Panc1 (cell line): ENCODE measurements around the gene IL17B. TPM values are rescaled to one million over a fixed set of nuclear protein-coding genes. Genes with fewer than 3 reads are reported as not detected.

Source experiments
- ATAC-seq: fragments of 200-7000 bp; cut with Tn5 transposase; 2 replicates; pipeline ENCODE4 v1.9.1; 2020; ENCODE audit warnings: mild to moderate bottlenecking, moderate library complexity
- Bru-seq: library from RNA; stranded (reverse); fragments of 400-500 nt; gene quantifications from one replicate; lab custom pipeline; 2021; lab: Mats Ljungman, UMichigan
- BruChase-seq, 2 experiments: library from RNA; stranded (reverse); fragments of 400-500 nt; gene quantifications; one replicate each; lab custom pipeline; 2021; lab: Mats Ljungman, UMichigan
- BruUV-seq: library from RNA; stranded (reverse); fragments of 400-500 nt; replicated peaks from 2 replicates; lab custom pipeline; 2021; lab: Mats Ljungman, UMichigan
- CTCF ChIA-PET: fragments of 300-600 bp; sonication (Branson Sonifier 250); formaldehyde crosslinking; loops from one replicate; lab custom pipeline; 2022; ENCODE audit warnings: antibody characterized with exemption; lab: Charles Lee
- POLR2A ChIA-PET: fragments of 300-600 bp; sonication (Branson Sonifier 250); formaldehyde crosslinking; loops from one replicate; lab custom pipeline; 2022; ENCODE audit warnings: antibody characterized with exemption; lab: Charles Lee
- DNase-seq: peaks from one replicate; pipeline ENCODE4 v3.0.0-alpha.2; 2010; ENCODE audit warnings: low read depth, low spot score
- H3K27ac ChIP-seq: 2 replicates; pipeline ENCODE4 v1.5.1; 2011; ENCODE audit warnings: mild to moderate bottlenecking, low read length, inconsistent platforms
- H3K27me3 ChIP-seq: fragments of 200-500 bp; sonication (Bioruptor generic); 2 replicates; pipeline ENCODE4 v1.6.0; 2014; ENCODE audit warnings: low read length, inconsistent platforms; ENCODE audit not compliant: control insufficient read depth, insufficient read depth
- H3K36me3 ChIP-seq: fragments of 200-500 bp; sonication (Bioruptor generic); 2 replicates; pipeline ENCODE4 v1.5.1; 2014; ENCODE audit warnings: inconsistent platforms, mild to moderate bottlenecking, low read length, moderate library complexity; ENCODE audit not compliant: control insufficient read depth, insufficient read depth
- H3K4me1 ChIP-seq: 2 replicates; pipeline ENCODE4 v1.5.1; 2011; ENCODE audit warnings: inconsistent platforms, mild to moderate bottlenecking, low read length, moderate library complexity; ENCODE audit not compliant: control insufficient read depth, insufficient read depth
- H3K4me3 ChIP-seq, 2 experiments: 2 replicates each; pipeline ENCODE4 v1.5.1; 2011 to 2012; ENCODE audit warnings: low read depth in 2 of 2, low read length in 2 of 2, mild to moderate bottlenecking in 2 of 2, inconsistent platforms in 1 of 2, moderate library complexity in 1 of 2
- H3K9me3 ChIP-seq: fragments of 200-500 bp; sonication (Bioruptor generic); 2 replicates; pipeline ENCODE4 v1.5.1; 2014; ENCODE audit warnings: low read depth, mild to moderate bottlenecking, inconsistent platforms, low read length, moderate library complexity; ENCODE audit not compliant: control insufficient read depth, insufficient read depth
- POLR2AphosphoS5 ChIP-seq: IDR thresholded peaks from 2 replicates; pipeline ENCODE4 v1.6.1; 2012; ENCODE audit warnings: mild to moderate bottlenecking, low read depth, low read length, moderate library complexity
- SIN3A ChIP-seq: IDR thresholded peaks from 2 replicates; pipeline ENCODE4 v1.6.1; 2012; ENCODE audit warnings: low read depth, mild to moderate bottlenecking, low read length, moderate library complexity, borderline replicate concordance; ENCODE audit not compliant: insufficient read depth
- TCF7L2 ChIP-seq: IDR thresholded peaks from 2 replicates; pipeline ENCODE4 v1.6.1; 2011; ENCODE audit warnings: mild to moderate bottlenecking, low read depth, low read length, inconsistent platforms
- in situ Hi-C: cut with HindIII; loops from 2 replicates; pipeline ENCODE4 v1.10.0; 2016; ENCODE audit warnings: low sequenced_read_pairs, low pct_unique_long_range_greater_than_20kb
- intact Hi-C: fragments of 100-400 bp; cut with micrococcal nuclease; formaldehyde crosslinking; loops from one replicate; pipeline ENCODE4 v1.10.0; 2022; ENCODE audit not compliant: unreplicated experiment
- long read RNA-seq: library from polyadenylated mRNA; unstranded; transcript quantifications from one replicate; pipeline ENCODE4 v2.0.0, GENCODE V29; 2021; ENCODE audit not compliant: unreplicated experiment
- polyA plus RNA-seq: library from polyadenylated mRNA; unstranded; fragments of >200 nt; gene quantifications from one replicate; pipeline ENCODE4 v1.2.1, GENCODE V29; 2012; ENCODE audit warnings: missing spikeins; ENCODE audit not compliant: insufficient read length
- total RNA-seq: library from RNA; stranded (reverse); gene quantifications from one replicate; pipeline ENCODE4 v1.2.1, GENCODE V29; 2021; ENCODE audit not compliant: unreplicated experiment
- TF ChIP-seq, protein P1 (sequence below): fragments of 450-650 bp; IDR thresholded peaks from 2 replicates; pipeline ENCODE4 v1.5.1; 2017; ENCODE audit warnings: mild to moderate bottlenecking
- TF ChIP-seq, protein P2 (sequence below), 2 experiments: IDR thresholded peaks; 2 replicates each; pipeline ENCODE4 v1.6.1; 2011 to 2012; ENCODE audit warnings: low read depth in 2 of 2, control low read depth in 1 of 2, low read length in 1 of 2, mild to moderate bottlenecking in 1 of 2, moderate library complexity in 1 of 2; ENCODE audit not compliant: insufficient read depth in 1 of 2

The IL17B gene, protein sequence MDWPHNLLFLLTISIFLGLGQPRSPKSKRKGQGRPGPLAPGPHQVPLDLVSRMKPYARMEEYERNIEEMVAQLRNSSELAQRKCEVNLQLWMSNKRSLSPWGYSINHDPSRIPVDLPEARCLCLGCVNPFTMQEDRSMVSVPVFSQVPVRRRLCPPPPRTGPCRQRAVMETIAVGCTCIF
- total RNA-seq: not detected
- not detected for polyA plus RNA-seq
- not detected for Bru-seq, nascent RNA
- BruChase-seq, experiment 1, labeled RNA remaining after a 2-hour chase: percentile 12 among the genes with signal in this experiment
- not detected for BruChase-seq, experiment 2, labeled RNA remaining after a 6-hour chase
- long read RNA-seq, partial matches to known transcripts: 0 of 1 reads
- long read RNA-seq, other reads (novel, unspliced or antisense): 1 of 1 reads

DNA sequence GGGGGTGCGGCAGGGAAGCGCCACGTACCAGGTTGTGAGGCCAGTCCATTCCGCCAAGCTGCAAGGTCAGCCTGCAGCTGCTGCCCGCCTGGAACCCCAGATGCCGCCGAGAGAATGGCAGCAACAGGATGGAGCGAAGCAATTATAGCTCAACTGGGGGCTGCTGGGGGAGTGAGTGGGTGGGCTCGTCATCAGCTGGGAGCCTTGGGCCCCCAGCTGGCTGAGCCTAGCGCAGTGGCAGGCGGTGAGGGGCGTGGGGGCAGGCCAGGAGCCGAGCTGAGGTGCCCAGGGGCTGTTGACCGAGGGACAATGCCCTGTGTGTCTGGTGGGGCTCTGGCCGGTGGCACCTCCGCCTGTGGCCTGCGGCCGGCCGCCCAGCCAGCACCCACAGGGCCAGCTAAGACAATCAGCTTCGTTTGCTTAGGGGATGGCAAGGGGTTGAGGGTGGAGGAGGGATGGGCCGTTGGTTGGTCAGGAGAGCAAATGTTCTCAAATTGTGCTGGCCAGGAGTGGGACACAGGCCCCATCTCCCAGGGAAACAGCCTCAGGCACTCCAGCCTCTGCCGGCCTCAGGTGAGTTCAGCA is at the start of gene IL17B:
Gene IL17B (minus strand): TSS at position 116 of the 585 bp plus-strand sequence. CDS start 67 bp downstream, at position 49.
- no peak for DNase-seq
- in situ Hi-C loops: no loop called here
- Histone ChIP-seq H3K4me1 (0 out of 2 replicates have a peak, but pooled peaks cover 3% of the 10 kb centered on the region), H3K36me3 (no peaks in the 10 kb centered on the region), H3K27me3 (no peaks in the 10 kb centered on the region), H3K27ac (no peak within 1 kb of the TSS), H3K9me3 (no peaks in the 10 kb centered on the region), H3K4me3 (no peak within 1 kb of the TSS)
- TF ChIP-seq SIN3A (no peak), POLR2AphosphoS5 (no peak), TCF7L2 (no peak)
- TF ChIP-seq, protein P1, sequence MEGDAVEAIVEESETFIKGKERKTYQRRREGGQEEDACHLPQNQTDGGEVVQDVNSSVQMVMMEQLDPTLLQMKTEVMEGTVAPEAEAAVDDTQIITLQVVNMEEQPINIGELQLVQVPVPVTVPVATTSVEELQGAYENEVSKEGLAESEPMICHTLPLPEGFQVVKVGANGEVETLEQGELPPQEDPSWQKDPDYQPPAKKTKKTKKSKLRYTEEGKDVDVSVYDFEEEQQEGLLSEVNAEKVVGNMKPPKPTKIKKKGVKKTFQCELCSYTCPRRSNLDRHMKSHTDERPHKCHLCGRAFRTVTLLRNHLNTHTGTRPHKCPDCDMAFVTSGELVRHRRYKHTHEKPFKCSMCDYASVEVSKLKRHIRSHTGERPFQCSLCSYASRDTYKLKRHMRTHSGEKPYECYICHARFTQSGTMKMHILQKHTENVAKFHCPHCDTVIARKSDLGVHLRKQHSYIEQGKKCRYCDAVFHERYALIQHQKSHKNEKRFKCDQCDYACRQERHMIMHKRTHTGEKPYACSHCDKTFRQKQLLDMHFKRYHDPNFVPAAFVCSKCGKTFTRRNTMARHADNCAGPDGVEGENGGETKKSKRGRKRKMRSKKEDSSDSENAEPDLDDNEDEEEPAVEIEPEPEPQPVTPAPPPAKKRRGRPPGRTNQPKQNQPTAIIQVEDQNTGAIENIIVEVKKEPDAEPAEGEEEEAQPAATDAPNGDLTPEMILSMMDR: no peak
- TF ChIP-seq, protein P2, sequence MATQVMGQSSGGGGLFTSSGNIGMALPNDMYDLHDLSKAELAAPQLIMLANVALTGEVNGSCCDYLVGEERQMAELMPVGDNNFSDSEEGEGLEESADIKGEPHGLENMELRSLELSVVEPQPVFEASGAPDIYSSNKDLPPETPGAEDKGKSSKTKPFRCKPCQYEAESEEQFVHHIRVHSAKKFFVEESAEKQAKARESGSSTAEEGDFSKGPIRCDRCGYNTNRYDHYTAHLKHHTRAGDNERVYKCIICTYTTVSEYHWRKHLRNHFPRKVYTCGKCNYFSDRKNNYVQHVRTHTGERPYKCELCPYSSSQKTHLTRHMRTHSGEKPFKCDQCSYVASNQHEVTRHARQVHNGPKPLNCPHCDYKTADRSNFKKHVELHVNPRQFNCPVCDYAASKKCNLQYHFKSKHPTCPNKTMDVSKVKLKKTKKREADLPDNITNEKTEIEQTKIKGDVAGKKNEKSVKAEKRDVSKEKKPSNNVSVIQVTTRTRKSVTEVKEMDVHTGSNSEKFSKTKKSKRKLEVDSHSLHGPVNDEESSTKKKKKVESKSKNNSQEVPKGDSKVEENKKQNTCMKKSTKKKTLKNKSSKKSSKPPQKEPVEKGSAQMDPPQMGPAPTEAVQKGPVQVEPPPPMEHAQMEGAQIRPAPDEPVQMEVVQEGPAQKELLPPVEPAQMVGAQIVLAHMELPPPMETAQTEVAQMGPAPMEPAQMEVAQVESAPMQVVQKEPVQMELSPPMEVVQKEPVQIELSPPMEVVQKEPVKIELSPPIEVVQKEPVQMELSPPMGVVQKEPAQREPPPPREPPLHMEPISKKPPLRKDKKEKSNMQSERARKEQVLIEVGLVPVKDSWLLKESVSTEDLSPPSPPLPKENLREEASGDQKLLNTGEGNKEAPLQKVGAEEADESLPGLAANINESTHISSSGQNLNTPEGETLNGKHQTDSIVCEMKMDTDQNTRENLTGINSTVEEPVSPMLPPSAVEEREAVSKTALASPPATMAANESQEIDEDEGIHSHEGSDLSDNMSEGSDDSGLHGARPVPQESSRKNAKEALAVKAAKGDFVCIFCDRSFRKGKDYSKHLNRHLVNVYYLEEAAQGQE (IDR thresholded peaks at IDR 0.05; ENCODE audit: insufficient read depth in 1 of 2, low read depth in 2 of 2, low read length in 1 of 2): no peak
- BruUV-seq: no TSS peak
- intact Hi-C loops: no loop called here
- ATAC-seq: no peak
- POLR2A ChIA-PET: no interaction called here
- CTCF ChIA-PET: interaction anchor here (1.1 kb wide), 1 partner anchor 12 kb away, joined by 3 read pairs; no protein-coding TSS in a partner anchor

DNA sequence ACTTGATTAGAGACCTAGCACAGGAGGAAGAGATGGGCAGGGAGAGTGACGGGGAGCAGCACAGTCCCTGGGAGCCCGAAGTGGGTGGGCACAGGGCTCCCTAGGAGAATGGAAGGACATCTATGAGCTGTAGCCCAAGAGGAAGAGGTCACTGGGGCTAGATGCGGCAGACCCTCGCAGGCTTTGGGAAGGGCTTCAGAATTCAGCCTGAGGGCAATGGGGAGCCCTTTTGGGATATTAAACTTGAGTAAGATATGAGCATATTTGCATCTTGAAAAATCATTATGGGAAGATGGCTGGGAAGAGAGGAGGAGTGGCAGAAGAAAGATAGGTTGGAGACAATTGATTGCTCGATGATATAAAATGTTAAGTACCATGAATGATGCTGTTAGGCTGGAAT is 48.9 kb upstream of the IL17B start:
- ATAC-seq (no peak), DNase-seq (no peak)
- no peaks in the 10 kb centered on the region for H3K9me3 ChIP-seq
- in situ Hi-C loops: no loop called here
- no peak overlapping the region for H3K27ac ChIP-seq
- ChIA-PET CTCF (interaction anchor here (0.7 kb wide), 1 partner anchor 54 kb away, joined by 4 read pairs; no protein-coding TSS in a partner anchor), POLR2A (no interaction called here)
- H3K4me3 ChIP-seq: no peak overlapping the region
- no peaks in the 10 kb centered on the region for H3K36me3 ChIP-seq
- 0 out of 2 replicates have a peak, but pooled peaks cover 3% of the 10 kb centered on the region for H3K4me1 ChIP-seq
- BruUV-seq: no TSS peak
- TF ChIP-seq, protein P1: no peak
- TF ChIP-seq, protein P2 (IDR thresholded peaks at IDR 0.05; ENCODE audit: insufficient read depth in 1 of 2, low read depth in 2 of 2, low read length in 1 of 2): no peak
- no peak for TF ChIP-seq POLR2AphosphoS5
- intact Hi-C loops: no loop called here
- no peaks in the 10 kb centered on the region for H3K27me3 ChIP-seq
